B cell (primary cell): ENCODE measurements around the gene AFF3. TPM values are rescaled to one million over a fixed set of nuclear protein-coding genes. Genes with fewer than 3 reads are reported as not detected.

ENCODE experiments used
- ATAC-seq: fragments of 200-7000 bp; cut with Tn5 transposase; one replicate; pipeline ENCODE4 v1.10.0; 2021; ENCODE audit warnings: low read depth, mild to moderate bottlenecking, moderate number of reproducible peaks, moderate library complexity
- CTCF ChIA-PET: fragments of 350-600 bp; sonication (Branson Sonifier 250); formaldehyde crosslinking; loops from one replicate; lab custom pipeline; 2021; ENCODE audit warnings: antibody characterized with exemption, inconsistent platforms; lab: Charles Lee
- POLR2A ChIA-PET: fragments of 350-600 bp; sonication (Branson Sonifier 250); formaldehyde crosslinking; loops from one replicate; lab custom pipeline; 2021; ENCODE audit warnings: antibody characterized with exemption; lab: Charles Lee
- DNase-seq: peaks from one replicate; pipeline ENCODE4 v3.0.0; 2013
- H2AFZ ChIP-seq: 2 replicates; pipeline ENCODE4 v1.6.1; 2012; ENCODE audit warnings: mild to moderate bottlenecking, low read depth, low read length; ENCODE audit not compliant: insufficient read depth, poor library complexity, severe bottlenecking
- H3K27ac ChIP-seq, 2 donors: 1 replicate in 1 of 2; 2 replicates in 1 of 2; pipeline ENCODE4 v1.5.1; 2012 to 2013; ENCODE audit warnings: low read length in 2 of 2, mild to moderate bottlenecking in 2 of 2, moderate library complexity in 1 of 2
- H3K27me3 ChIP-seq, 4 experiments: fragments of 200-600 bp in 1 of 4; sonication (generic) in 1 of 4; replicated peaks in 1 of 4; 1 replicate in 2 of 4; 2 replicates in 2 of 4; pipeline versions ENCODE4 v1.6.1 to v1.7.0; 2013 to 2016; ENCODE audit warnings: low read length in 3 of 4, mild to moderate bottlenecking in 2 of 4, mixed read lengths in 1 of 4, moderate library complexity in 1 of 4; ENCODE audit not compliant: insufficient read depth in 4 of 4, control insufficient read depth in 3 of 4; ENCODE audit errors: control extremely low read depth in 1 of 4
- H3K36me3 ChIP-seq, 2 experiments: replicated peaks in 1 of 2; 1 replicate in 1 of 2; 2 replicates in 1 of 2; pipeline versions ENCODE4 v1.6.1 to v1.7.1; 2013; ENCODE audit warnings: low read length in 1 of 2; ENCODE audit not compliant: insufficient read depth in 2 of 2, control insufficient read depth in 1 of 2; ENCODE audit errors: control extremely low read depth in 1 of 2, extremely low read depth in 1 of 2
- H3K4me1 ChIP-seq, 2 donors: fragments of 200-600 bp in 1 of 2; sonication (generic) in 1 of 2; 1 replicate in 1 of 2; 2 replicates in 1 of 2; pipeline versions ENCODE4 v1.5.1 to v1.6.1; 2013 to 2017; ENCODE audit warnings: low read length in 2 of 2; ENCODE audit not compliant: control insufficient read depth in 2 of 2, insufficient read depth in 2 of 2
- H3K4me2 ChIP-seq: replicated peaks from 2 replicates; pipeline ENCODE3; 2012; ENCODE audit warnings: mild to moderate bottlenecking, low read depth, low read length; ENCODE audit not compliant: poor library complexity, severe bottlenecking
- H3K4me3 ChIP-seq, 5 experiments: fragments of 200-600 bp in 1 of 5; sonication (generic) in 1 of 5; 1 replicate in 3 of 5; 2 replicates in 2 of 5; pipeline versions ENCODE4 v1.5.1 to v1.7.0; 2011 to 2016; ENCODE audit warnings: low read length in 4 of 5, mild to moderate bottlenecking in 4 of 5, low read depth in 2 of 5, control low read depth in 1 of 5, moderate library complexity in 1 of 5; ENCODE audit not compliant: insufficient read depth in 1 of 5; ENCODE audit errors: control extremely low read depth in 1 of 5, extremely low read depth in 1 of 5
- H3K79me2 ChIP-seq: fragments of 200-600 bp; sonication (generic); one replicate; pipeline ENCODE4 v1.6.0; 2016; ENCODE audit warnings: low read length; ENCODE audit not compliant: control insufficient read depth, insufficient read depth
- H3K9ac ChIP-seq: fragments of 200-600 bp; sonication (generic); 2 replicates; pipeline ENCODE4 v1.6.1; 2017; ENCODE audit warnings: mild to moderate bottlenecking, low read length, moderate library complexity
- H3K9me3 ChIP-seq, 3 donors: one replicate each; pipeline versions ENCODE4 v1.6.1 to v1.7.1; 2013; ENCODE audit warnings: low read length in 2 of 3; ENCODE audit not compliant: control insufficient read depth in 2 of 3, insufficient read depth in 1 of 3; ENCODE audit errors: control extremely low read depth in 1 of 3
- H4K20me1 ChIP-seq: 2 replicates; pipeline ENCODE4 v1.6.0; 2012; ENCODE audit warnings: mild to moderate bottlenecking, low read length; ENCODE audit not compliant: insufficient read depth, control insufficient read depth, poor library complexity, severe bottlenecking
- H3K27ac Mint-ChIP-seq: one replicate; pipeline ENCODE4 v1.8.0; 2021; ENCODE audit warnings: mixed read lengths
- H3K27me3 Mint-ChIP-seq: one replicate; pipeline ENCODE4 v1.8.0; 2021; ENCODE audit warnings: mixed read lengths
- H3K4me1 Mint-ChIP-seq: one replicate; pipeline ENCODE4 v1.8.0; 2021; ENCODE audit warnings: mixed read lengths
- H3K4me3 Mint-ChIP-seq: one replicate; pipeline ENCODE4 v1.8.0; 2021; ENCODE audit warnings: mixed read lengths
- H3K9me3 Mint-ChIP-seq: one replicate; pipeline ENCODE4 v1.8.0; 2022; ENCODE audit warnings: mixed read lengths; ENCODE audit not compliant: insufficient read depth
- CTCF ChIP-seq: fragments of 200-600 bp; IDR thresholded peaks from one replicate; pipeline ENCODE4 v1.8.0; 2022; ENCODE audit warnings: antibody characterized with exemption, mild to moderate bottlenecking
- EZH2 ChIP-seq: IDR thresholded peaks from 2 replicates; pipeline ENCODE4 v1.6.1; 2012; ENCODE audit warnings: borderline replicate concordance, low read depth, mild to moderate bottlenecking, moderate library complexity, low read length; ENCODE audit not compliant: insufficient read depth, poor library complexity, severe bottlenecking
- WGBS: methylation state at CpG from one replicate; pipeline ENCODE4 v1.1.5; 2013; ENCODE audit warnings: missing lambda C conversion rate; ENCODE audit not compliant: insufficient coverage; 5-methylcytosine and 5-hydroxymethylcytosine counted together
- intact Hi-C: fragments of 100-400 bp; cut with micrococcal nuclease; formaldehyde crosslinking; loops from one replicate; pipeline ENCODE4 v1.10.0; 2022
- polyA plus RNA-seq: library from polyadenylated mRNA; depleted of rRNA; stranded (reverse); fragments of >200 nt; gene quantifications from 2 replicates; pipeline ENCODE4 v1.2.3, GENCODE V29; 2012
- total RNA-seq, 2 donors: library from RNA; stranded (reverse); fragments of 120-200 nt in 1 of 2; gene quantifications; 1 replicate in 1 of 2; 2 replicates in 1 of 2; pipeline versions ENCODE4 v1.2.3 to v1.2.4, GENCODE V29; 2013 to 2022

AFF3 gene
- total and polyA plus RNA-seq, 2 donors (not counting 1 experiment from before 2014, with no cell fraction given): 117 to 830 TPM

- no peaks in the 10 kb centered on the region for H3K9me3 Mint-ChIP-seq
- CTCF ChIA-PET: no interaction called here
- H3K4me1 ChIP-seq: peaks cover 0 to 6% of the 10 kb centered on the region in 2 donors
Observed at GRCh38 chr2:100182494-100183361, 40.3 kb upstream of the AFF3 start.

DNA sequence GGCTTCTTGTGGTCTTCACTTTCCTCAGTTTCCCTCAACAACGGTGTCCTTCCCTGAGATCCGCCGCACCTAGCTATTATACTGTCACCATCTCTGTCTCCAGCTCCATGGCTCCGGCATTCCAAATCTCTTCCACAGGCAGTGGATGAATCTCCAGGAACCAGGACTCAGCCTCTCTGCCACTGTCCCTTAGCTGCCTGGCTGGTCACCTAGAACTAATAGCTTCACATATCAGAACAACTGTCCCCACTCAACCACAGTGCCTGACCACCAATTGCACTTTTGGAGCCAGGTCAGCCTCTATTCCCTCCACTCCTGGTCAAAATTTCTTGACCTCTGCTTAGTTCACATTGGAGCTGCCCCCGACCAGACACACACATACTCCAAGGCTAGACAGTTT, 38.1 kb upstream of the AFF3 start:
- ATAC-seq (no peak), DNase-seq (no peak)
- H3K79me2 ChIP-seq: no peaks in the 10 kb centered on the region
- H3K27me3 Mint-ChIP-seq: no peaks in the 10 kb centered on the region
- H3K9ac ChIP-seq: no peak overlapping the region
- H3K4me3 ChIP-seq: no peak overlapping the region
- H3K4me3 Mint-ChIP-seq: no peak overlapping the region
- H3K9me3 ChIP-seq: peaks cover 0 to 1% (median 0%) of the 10 kb centered on the region in 3 donors
- no peaks in the 10 kb centered on the region for H4K20me1 ChIP-seq
- H3K27ac ChIP-seq: no peak overlapping the region
- ChIA-PET CTCF (interaction anchor here (1.1 kb wide), 1 partner anchor 81 kb away, joined by 3 read pairs; no protein-coding TSS in a partner anchor), POLR2A (no interaction called here)
- H3K9me3 Mint-ChIP-seq: no peaks in the 10 kb centered on the region
- peaks cover 0 to 7% of the 10 kb centered on the region in 2 donors for H3K4me1 ChIP-seq
- WGBS: 95% methylated on average over 5 of the region's 5 CpGs
- H3K27ac Mint-ChIP-seq: no peak overlapping the region
- H3K4me2 ChIP-seq: no peak overlapping the region
- intact Hi-C loops: no loop called here
- peaks cover 13% of the 10 kb centered on the region for H3K4me1 Mint-ChIP-seq
- H3K36me3 ChIP-seq: no peaks in the 10 kb centered on the region
- no peaks in the 10 kb centered on the region for H3K27me3 ChIP-seq
- TF ChIP-seq EZH2 (no peak), CTCF (no peak)
- H2AFZ ChIP-seq: no peak overlapping the region

More at GRCh38 chr2:100182494-100183361, 40.3 kb upstream of the AFF3 start:
- H3K4me2 ChIP-seq: no peak overlapping the region
- peaks cover 11% of the 10 kb centered on the region for H3K4me1 Mint-ChIP-seq
- no peak overlapping the region for H3K9ac ChIP-seq
- ATAC-seq: no peak
- H3K27ac ChIP-seq: no peak overlapping the region
- H2AFZ ChIP-seq: no peak overlapping the region
- H3K27ac Mint-ChIP-seq: no peak overlapping the region
- no peaks in the 10 kb centered on the region for H3K27me3 Mint-ChIP-seq
- H3K36me3 ChIP-seq: no peaks in the 10 kb centered on the region
- intact Hi-C loops: no loop called here
- no peak overlapping the region for H3K4me3 ChIP-seq
- DNase-seq: no peak
- no peaks in the 10 kb centered on the region for H4K20me1 ChIP-seq
- no peaks in the 10 kb centered on the region for H3K79me2 ChIP-seq
- no peak for TF ChIP-seq EZH2
- peaks cover 0 to 1% (median 0%) of the 10 kb centered on the region in 3 donors for H3K9me3 ChIP-seq
- WGBS: 91% methylated on average over 18 of the region's 21 CpGs
- POLR2A ChIA-PET: no interaction called here
- no peak overlapping the region for H3K4me3 Mint-ChIP-seq
- no peaks in the 10 kb centered on the region for H3K27me3 ChIP-seq
